ENCODE data around the gene FRA10AC1. TPM values are rescaled to one million over a fixed set of nuclear protein-coding genes. Genes with fewer than 3 reads are reported as not detected.
"Not testable (repeated sequence)": the region's sequence is repeated elsewhere in the genome, so short reads cannot be mapped to it uniquely, and the experiment has no call there.

The FRA10AC1 gene
- total RNA-seq, 1 experiment from 2014 or later, result 6.9 TPM

DNA sequence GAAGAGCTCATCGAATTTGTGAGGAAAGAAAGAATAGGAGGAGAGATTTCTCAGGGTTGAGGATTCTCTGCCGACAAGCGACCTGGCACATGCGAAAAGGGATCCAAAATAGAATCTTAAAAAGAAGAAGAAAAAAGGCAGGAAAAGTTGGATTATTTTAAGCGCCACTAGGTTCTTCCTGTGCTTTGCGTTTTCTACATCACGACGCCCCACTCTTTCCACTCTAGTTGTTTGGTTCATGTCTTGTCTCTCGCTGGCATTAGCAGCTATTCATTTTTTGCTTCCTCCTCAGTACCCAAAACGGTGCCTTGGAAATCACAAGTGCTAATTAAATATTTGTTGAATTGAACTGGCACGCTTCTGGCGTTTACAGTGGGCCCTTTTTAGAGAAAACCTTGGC, 674 bp upstream of the FRA10AC1 start:
- no peak for DNase-seq (ENCODE audit: low read depth)

DNA sequence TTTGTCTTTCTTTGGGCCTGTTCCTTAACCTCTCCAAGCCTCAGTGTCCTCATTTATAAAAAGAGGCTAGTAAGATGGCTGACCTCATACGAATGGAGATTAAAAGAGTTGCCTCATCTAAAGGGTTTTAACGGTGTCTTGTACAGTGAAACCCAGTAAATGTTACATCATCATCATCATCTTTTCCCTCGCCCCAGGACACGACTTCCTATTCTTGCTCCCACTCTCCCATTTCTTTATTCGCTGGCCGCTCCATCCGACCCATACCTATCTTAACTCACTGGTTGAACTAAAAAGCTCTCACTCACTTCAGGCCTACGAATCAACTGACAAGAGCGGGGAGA, 554 bp downstream of the FRA10AC1 start:
- DNase-seq (ENCODE audit: low read depth), result no peak

DNA sequence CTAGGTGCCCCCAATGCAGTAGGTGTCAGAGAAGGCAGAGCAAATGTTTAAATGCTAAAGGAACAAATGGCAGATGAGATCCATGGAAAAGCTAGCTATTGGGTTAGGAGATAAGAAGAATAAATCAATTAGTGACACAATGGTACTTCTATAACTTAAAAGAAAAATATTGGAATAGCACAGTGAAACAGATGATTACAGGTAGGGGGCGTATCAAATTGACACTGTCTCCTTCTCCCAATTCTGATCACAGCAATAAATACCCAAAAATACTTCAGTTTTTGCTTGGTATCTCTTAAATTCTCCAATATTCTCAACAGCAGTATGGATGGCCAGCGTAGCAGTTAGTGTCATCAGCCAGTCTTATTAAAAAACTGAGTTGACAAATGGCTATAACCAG, 5.2 kb downstream of the FRA10AC1 start:
- DNase-seq (ENCODE audit: low read depth), result no peak

DNA sequence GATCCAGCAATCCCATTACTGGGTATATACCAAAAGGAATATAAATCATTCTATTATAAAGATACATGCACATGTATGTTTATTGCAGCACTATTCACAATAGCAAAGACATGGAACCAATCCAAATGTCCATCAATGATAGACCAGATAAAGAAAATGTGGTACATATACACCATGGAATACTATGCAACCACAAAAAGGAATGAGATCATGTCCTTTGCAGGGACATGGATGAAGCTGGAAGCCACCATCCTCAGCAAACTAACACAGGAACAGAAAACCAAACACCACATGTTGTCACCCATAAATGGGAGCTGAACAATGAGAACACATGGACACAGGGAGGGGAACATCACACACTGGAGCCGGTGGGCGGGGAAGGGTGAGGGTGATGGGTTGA, 5.8 kb downstream of the FRA10AC1 start:
- DNase-seq (ENCODE audit: low read depth), result not testable (repeated sequence)

DNA sequence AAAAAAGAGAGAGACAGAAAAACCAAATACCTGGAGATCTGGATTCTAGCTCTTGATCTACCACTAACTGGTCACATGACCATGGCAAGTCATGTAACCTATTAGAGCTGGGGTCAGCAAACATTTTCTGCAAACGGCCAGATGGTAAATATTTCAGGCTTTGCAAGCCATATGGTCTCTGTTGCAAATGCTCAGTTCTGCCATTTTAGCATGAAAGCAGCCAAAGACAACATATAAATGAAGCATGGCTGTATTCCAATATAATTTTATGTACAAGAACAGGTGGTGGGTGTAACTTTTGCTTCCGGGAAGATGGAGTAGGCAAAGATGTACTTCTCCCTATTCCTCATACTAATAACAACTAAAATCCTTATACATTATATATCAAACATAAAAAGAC, 6.7 kb downstream of the FRA10AC1 start:
- peak; percentile 42 for DNase-seq (ENCODE audit: low read depth)

DNA sequence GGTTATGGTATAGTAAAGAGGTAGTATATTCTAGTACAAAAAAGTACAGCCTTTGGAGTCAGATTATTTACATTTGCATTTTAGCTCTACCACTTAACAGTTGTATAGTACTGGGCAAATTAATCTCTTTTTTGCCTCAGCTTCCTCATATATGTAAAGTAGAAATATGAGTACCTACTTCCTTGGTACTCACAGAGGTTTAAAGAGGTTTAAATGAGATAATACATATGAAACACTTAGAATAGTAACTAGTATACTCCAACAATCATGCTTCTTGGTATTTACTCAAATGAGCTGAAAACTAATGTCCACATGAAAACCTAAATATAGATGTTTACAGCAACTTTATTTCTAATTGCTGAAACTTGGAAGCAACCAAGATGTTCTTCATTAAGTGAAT, 14.7 kb downstream of the FRA10AC1 start:
- DNase-seq (ENCODE audit: low read depth), result no peak

DNA sequence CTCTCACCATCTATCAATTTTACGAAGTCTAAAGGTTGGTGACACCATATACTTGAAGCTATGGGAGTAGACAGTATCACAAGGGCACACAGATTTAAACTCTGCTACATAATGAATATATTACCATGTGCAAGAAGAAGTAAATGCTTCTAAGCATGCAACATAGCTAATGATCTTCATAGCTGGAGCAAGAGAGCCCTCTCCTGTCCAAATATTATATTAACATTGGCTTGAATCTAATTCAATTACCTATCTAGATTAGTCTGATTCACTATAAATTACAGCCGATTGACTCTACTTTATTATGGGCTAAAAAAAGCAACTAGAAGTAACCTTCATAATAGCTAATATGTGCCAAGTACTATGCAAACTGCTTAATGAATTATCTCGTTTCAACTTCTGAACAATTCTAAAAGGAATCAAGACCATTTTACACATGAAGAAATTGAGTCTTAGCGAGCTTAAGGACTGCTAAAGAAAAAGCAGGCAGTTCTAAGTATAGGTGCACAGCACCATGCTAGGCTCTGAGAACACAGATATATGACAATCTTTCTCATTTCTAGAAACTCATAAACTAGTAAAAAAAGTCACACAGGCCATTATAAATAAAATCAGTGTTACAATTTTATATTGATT, 21.9 kb downstream of the FRA10AC1 start:
- DNase-seq (ENCODE audit: low read depth), result peak; percentile 54

DNA sequence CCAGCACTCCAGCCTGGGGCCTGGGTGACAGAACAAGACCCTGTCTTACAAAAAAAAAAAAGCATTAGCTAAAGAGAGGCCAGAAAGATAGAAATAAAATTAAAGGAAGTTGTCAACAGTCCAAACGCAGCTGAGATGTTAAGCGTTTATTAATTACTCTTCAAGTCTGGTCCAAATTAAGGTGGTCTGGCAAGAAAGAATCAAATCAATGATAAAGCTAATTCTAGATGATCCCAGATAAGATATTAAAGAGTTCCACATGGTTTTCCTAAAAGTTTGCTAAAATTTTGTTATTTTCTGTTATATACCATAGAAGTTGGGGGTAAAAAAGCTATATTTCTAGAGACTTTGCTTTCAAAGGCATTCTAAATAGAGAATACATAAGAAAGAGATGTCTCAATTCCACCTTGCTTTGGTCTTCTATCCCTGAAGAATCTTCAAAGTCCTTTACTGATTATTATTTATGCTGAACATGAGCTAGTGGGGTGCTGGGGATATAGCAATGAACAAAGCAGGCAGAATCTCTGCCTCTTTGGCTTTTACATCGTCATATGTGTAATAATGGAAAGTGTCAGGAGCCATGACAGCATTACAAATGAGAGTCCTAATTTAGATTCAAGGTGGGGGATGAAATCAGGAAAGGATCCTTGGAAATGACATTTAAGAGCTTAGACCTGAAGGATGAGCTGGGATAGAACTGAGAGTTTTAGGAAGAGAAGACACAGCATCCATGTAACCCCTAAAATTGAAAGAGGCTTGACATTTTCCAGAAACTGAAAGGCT, 23.4 kb downstream of the FRA10AC1 start:
- no peak for DNase-seq (ENCODE audit: low read depth)

DNA sequence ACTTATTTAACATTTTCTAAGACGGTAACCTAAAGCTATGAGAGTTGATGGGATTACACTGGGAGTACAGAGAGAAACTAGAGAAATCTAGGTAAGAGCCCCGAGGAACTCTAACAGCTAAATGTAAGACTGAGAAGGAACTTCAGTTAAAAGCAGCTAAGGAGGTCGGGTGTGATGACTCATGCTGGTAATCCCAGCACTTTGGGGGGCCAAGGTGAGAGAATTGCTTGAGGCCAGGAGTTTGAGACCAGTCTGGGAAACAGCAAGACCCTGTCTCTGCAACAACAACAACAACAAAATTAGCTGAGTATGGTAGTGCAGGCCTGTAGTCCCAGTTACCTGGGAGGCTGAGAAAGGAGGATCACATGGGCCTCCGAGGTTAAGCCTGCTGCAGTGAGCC, 24.0 kb downstream of the FRA10AC1 start:
- DNase-seq (ENCODE audit: low read depth), result no peak

DNA sequence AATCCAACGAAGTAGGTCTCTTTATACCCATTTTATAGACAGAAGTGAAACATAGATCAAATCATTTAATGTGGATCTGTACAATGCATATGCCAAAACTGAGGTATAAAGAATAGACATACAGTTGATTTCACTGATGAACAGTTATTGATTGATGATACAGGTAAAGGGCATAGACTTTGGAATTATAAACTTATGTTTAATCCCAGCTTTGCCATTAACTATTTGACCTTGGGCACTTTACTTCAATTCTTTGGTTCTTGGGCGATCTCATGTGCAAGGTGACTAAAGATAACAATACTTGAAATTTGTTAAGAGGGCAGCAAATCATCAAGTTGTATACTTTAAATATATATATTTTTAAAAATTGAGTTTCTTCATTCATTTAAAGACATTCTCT, 28.6 kb downstream of the FRA10AC1 start:
- no peak for DNase-seq (ENCODE audit: low read depth)

DNA sequence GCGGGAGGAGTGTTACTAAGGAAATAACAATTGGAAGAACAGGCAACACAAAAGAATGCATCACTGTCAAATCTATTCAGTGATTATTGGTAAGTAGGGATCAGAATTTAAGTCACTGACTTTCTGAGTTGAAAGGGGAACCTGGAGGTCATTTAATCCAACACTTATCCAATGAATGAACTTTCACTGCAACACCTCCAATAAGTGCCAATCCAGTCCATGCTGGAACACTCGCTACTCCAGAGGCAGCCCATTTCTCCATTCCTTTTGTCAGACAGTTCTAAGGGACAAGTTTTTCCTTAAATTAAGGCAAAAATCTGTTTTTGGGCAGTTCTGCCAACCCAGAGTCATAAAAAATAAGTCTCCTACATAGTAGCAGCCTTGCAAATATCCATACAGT, 29.5 kb downstream of the FRA10AC1 start:
- DNase-seq (ENCODE audit: low read depth), result no peak

DNA sequence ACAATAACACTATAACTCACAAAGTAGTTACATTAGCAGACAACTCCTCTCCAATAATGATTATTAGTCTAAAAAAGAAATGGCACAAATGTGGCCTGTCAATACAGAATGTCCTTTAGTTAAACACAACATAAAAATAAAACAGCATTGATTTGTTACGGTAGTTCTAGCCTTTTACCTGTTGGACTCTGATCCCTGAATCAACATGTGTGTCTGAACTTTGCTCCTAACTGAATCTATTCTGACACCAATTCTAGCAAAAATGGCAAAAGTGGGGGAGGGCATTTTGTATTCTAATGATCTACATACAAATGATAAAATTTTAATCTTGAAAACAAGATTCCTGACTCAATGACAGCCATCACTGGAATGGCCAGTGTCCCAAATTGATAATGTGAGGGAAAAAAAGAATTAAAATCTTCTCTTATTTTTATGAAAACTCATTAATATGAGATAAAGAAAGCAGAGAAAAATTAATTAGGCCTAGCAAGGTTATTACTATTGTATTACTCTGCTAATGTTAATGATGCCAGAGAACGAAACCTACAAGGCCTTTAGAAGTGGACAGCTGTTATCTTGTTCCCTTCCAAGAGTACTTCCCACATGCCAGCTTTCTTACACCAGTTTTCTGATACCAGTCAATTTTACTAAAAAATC, 30.2 kb downstream of the FRA10AC1 start:
- no peak for DNase-seq (ENCODE audit: low read depth)

DNA sequence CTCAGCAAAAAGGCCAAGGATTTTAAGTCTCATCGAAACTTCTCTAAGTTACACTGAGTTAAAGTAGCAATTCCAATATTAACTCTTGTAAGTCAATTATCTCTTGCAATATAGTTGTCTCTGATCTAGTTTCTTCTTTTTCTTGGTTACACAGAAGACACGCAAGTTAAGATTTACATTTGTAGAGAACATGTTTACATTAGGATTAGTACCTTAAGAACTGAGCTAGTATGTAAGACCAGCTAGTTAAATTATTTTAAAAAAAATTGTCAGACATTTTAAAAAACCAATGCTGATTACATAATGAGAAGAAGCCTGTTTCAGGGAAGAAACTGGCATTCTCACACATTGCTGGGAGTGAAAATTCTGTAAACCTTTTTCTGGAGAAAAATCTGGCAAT, 31.4 kb downstream of the FRA10AC1 start:
- DNase-seq (ENCODE audit: low read depth), result no peak

DNA sequence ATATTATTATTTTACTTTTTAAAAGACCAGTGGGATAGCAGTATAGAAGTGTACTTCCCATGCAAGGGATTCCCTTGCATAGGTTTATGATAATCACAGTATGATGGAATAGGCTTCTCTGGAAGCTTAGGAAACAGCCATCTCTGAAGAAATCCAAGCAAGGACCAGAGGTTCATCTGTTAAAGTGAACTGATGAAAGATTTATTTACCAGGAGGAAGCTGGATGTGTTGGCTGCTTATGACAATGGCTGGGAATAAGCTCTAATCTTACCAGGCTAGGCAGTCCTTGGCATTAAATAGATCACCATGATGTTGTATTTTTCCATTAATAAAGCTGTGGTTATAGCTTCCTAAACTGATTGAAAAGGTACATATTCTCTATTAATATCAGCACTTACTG, 32.0 kb downstream of the FRA10AC1 start:
- DNase-seq (ENCODE audit: low read depth), result no peak

DNA sequence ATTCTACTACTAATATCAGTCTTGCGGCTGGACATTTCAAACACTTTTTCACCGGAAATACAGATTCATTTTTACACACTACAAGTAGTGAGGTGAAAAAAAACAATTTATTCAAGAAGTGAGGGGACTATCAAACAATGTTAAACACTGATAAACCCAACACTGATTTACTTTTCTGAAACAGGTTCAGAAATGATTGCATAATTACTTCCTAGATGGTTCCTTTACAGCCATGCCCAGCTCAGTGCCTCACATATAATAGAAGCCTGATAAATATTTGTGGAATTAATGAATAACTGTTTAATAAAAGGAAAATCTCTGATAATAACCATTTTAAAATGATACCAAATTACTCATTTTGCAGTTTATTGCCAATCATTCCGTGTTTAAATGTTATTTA, 34.6 kb downstream of the FRA10AC1 start:
- DNase-seq (ENCODE audit: low read depth), result no peak

DNA sequence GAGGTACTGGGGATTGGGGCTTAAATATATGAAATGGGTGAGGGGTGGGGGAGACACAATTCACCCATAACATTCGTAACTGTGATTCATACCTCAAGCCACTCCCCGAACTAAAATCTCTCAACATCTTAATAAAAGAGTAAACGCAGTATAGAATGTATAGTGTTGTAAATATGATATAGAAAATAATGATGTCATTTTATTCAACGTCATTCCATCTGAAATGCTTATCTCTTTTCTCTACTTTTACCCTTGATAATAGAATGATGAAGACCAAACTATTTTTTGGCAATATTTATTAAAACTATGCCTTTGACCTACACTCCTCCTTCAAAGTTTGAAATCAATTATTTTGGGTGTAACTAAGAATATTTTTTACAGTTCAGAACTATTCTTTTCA, 36.4 kb downstream of the FRA10AC1 start:
- DNase-seq (ENCODE audit: low read depth), result no peak

DNA sequence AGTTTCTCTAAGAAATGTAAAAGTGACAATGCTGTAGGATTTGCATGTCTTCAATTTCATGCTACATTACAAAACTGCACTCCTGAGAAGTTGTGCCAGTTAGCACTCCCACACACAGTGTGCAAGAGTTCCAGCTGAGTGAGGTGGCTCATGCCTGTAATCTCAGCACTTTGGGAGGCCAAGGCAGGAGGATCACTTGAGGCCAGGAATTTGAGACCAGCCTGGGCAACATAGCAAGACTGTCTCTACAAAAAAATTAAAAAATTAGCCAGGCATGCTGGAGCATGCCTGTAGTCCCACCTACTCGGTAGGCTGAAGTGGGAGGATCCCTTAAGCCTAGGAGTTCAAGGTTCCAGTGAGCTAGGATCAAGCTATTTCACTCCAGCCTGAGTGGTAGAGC, 44.6 kb downstream of the FRA10AC1 start:
- DNase-seq (ENCODE audit: low read depth), result no peak

DNA sequence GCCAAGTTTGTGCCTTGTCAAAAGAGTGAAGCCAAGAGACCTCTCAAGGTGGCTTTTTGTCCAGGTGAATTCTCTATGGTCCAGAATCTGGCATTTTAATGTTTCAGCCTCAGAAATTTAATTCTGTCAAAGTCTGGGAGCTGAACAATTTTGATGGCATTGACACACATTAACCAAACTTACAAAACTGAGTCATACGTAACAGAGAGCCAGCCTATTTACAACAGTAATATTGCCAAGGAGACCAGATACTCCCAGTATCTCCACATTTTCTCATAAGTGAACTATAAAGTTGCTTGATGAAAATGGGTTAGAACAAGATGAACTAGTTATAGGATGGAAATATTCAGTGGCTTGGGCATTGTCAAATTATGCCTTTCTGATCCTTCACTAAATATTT, 46.2 kb downstream of the FRA10AC1 start:
- DNase-seq (ENCODE audit: low read depth), result peak; percentile 35

DNA sequence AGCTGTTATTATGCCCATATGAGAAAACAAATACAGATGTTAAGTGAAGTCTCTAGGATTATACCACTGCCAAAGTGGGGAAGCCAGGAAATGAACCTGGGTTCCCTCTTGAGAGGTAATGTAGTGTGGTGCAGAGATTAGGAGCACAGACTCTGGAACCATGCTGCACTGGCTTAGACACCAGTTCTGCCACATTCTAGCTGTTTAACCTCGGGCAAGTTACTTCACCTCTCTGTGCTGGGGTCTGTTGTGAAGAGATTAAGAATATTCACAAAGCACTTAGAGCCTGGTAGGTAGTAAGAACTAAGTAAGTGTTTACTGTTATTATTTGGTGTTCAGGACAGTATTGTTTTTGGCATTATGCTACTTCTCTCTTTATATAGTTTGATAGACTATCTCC, 48.2 kb downstream of the FRA10AC1 start:
- no peak for DNase-seq (ENCODE audit: low read depth)

DNA sequence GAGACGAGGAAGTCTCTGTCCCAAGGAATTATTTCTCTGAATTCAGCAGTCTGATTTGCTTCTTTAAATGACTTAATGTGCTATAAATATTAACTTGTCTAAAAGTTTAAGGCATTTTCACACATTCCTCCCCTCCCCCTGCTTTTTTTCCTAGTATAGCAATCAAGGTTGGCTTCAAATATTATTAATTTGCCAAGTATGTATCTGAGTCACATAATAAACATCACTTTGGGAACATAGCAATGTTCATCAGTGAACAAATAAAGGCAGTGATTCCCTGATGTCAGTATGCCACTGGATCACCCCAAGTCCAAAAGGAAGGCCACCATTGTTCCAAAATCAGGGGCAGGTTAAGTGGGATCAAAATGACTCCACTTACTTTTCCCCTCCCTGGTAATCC, 49.5 kb downstream of the FRA10AC1 start:
- DNase-seq (ENCODE audit: low read depth), result peak; percentile 66

DNA sequence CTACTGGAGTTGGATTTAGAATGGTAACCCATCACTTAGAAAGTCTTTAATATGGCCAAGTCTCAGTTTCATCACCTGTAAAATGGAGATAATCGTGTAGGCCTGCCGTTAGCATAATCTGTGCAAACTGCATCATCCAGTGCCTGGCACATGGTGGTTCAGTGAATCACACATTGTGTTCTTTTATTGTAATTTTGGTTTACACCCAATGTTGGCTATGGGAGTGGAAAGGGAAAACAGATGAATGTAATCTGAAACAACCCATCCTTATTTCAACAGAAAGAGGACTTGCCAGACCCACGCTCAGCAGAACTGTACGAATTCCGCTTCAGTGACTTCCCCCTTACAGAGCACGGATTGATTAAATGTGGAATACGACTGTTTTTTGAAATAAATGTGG, 62.6 kb downstream of the FRA10AC1 start:
- DNase-seq (ENCODE audit: low read depth), result no peak

DNA sequence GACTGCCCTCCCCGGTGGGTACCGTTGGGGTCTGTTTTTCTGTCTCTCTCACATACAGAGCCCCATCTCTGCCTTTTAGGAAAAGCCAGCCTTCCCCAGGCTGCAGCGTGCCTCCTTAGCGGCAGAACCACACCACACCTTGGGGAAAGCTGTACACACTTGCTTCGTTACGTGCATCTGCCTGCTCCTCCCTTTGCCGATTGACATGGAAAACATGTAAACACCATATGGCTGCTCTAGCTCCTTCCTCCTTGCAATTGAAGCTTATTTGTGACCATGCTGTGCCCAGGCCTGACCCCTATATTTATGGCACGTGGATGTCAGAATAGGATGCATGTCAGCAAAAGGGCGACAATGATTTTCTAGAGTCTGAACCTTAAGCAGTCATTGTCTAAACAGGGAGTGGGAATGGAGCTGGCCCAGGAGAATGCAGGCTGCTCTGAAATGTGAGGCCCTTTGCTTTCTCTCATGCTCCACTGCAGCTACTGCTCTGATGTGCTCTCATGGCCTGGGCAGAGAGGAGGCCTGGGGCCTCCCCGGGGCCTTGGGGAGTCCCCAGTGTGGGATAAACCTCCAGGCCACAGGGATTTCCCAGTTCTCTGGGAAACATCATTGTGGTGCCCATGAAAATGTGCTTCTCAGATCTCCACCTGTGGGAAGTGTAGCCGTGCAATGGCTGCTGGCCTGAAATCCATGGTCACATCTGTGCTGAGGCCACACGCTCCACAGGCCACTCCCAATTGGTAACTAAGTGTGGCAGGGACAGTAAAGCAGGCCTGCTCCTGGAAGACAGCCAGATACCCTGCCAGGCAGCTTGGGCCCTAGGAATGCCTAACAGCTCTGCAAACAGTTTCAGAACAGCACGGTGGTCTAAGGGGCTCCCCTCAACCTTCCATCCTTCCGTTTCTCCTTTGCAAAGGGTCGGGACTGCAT, 71.5 kb downstream of the FRA10AC1 start:
- no peak for DNase-seq (ENCODE audit: low read depth)
